IMR-90 (cell line): Measurements from ENCODE around the gene SH3BP4. TPM values are rescaled to one million over a fixed set of nuclear protein-coding genes. Genes with fewer than 3 reads are reported as not detected.

Experiments used
- ATAC-seq: fragments of 200-7000 bp; cut with Tn5 transposase; 2 replicates; pipeline ENCODE4 v1.9.1; 2020; ENCODE audit warnings: low read depth, mild to moderate bottlenecking, moderate library complexity
- BruUV-seq: library from RNA; stranded (reverse); fragments of 400-500 nt; replicated peaks from 2 replicates; lab custom pipeline; 2021; lab: Mats Ljungman, UMichigan
- CTCF ChIA-PET: fragments of 300-600 bp; formaldehyde crosslinking; extraction: SDS; loops from one replicate; lab custom pipeline; 2021; ENCODE audit warnings: antibody characterized with exemption; lab: Yijun Ruan, JAX
- POLR2A ChIA-PET: fragments of 300-600 bp; sonication (Branson Sonifier 250); formaldehyde crosslinking; loops from one replicate; lab custom pipeline; 2022; ENCODE audit warnings: antibody characterized with exemption; ENCODE audit not compliant: unreplicated experiment; lab: Charles Lee
- DNase-seq: peaks from one replicate; pipeline ENCODE4 v3.0.0; 2013
- H2AFZ ChIP-seq: replicated peaks from 2 replicates; pipeline ENCODE3; 2013; ENCODE audit warnings: low read length, mild to moderate bottlenecking; ENCODE audit not compliant: poor library complexity
- H2AK5ac ChIP-seq: 2 replicates; pipeline ENCODE4 v1.6.1; 2013; ENCODE audit warnings: low read depth, low read length, inconsistent platforms
- H2AK9ac ChIP-seq: replicated peaks from 2 replicates; pipeline ENCODE3; 2013; ENCODE audit warnings: mild to moderate bottlenecking, low read depth, low read length, moderate library complexity; ENCODE audit not compliant: poor library complexity
- H2BK120ac ChIP-seq: 2 replicates; pipeline ENCODE4 v1.6.1; 2013; ENCODE audit warnings: low read depth, low read length, inconsistent platforms
- H2BK15ac ChIP-seq: 3 replicates; pipeline ENCODE4 v1.6.1; 2013; ENCODE audit warnings: low read depth, low read length, inconsistent platforms
- H2BK20ac ChIP-seq: 2 replicates; pipeline ENCODE4 v1.6.1; 2013; ENCODE audit warnings: low read depth, mild to moderate bottlenecking, inconsistent platforms, low read length, moderate library complexity
- H2BK5ac ChIP-seq: 2 replicates; pipeline ENCODE4 v1.6.1; 2013; ENCODE audit warnings: mild to moderate bottlenecking, low read depth, low read length, inconsistent platforms; ENCODE audit not compliant: poor library complexity, severe bottlenecking
- H3K14ac ChIP-seq: replicated peaks from 2 replicates; pipeline ENCODE4 v1.6.1; 2013; ENCODE audit warnings: low read depth, low read length, inconsistent platforms
- H3K18ac ChIP-seq: 2 replicates; pipeline ENCODE4 v1.6.1; 2013; ENCODE audit warnings: low read depth, low read length, control low read depth
- H3K23ac ChIP-seq: 2 replicates; pipeline ENCODE4 v1.6.1; 2013; ENCODE audit warnings: low read depth, low read length, inconsistent platforms
- H3K27ac ChIP-seq: 2 replicates; pipeline ENCODE4 v1.5.1; 2013; ENCODE audit warnings: mild to moderate bottlenecking, control low read depth, low read length; ENCODE audit not compliant: insufficient read depth
- H3K27me3 ChIP-seq: 2 replicates; pipeline ENCODE4 v1.6.1; 2013; ENCODE audit warnings: low read length; ENCODE audit not compliant: control insufficient read depth, insufficient read depth
- H3K36me3 ChIP-seq: 2 replicates; pipeline ENCODE4 v1.6.1; 2013; ENCODE audit warnings: low read length, mixed read lengths; ENCODE audit not compliant: control insufficient read depth, insufficient read depth
- H3K4ac ChIP-seq: 2 replicates; pipeline ENCODE4 v1.6.1; 2013; ENCODE audit warnings: low read depth, low read length, inconsistent platforms
- H3K4me1 ChIP-seq: 2 replicates; pipeline ENCODE4 v1.6.1; 2013; ENCODE audit warnings: low read length, mixed read lengths; ENCODE audit not compliant: control insufficient read depth, insufficient read depth
- H3K4me2 ChIP-seq: 2 replicates; pipeline ENCODE4 v1.6.1; 2013; ENCODE audit warnings: low read depth, mild to moderate bottlenecking, control low read depth, low read length, moderate library complexity
- H3K4me3 ChIP-seq: 2 replicates; pipeline ENCODE4 v1.5.1; 2013; ENCODE audit warnings: low read depth, mild to moderate bottlenecking, control low read depth, low read length, moderate library complexity; ENCODE audit not compliant: insufficient read depth
- H3K56ac ChIP-seq: 2 replicates; pipeline ENCODE4 v1.6.1; 2013; ENCODE audit warnings: low read length, inconsistent platforms; ENCODE audit not compliant: insufficient read depth; ENCODE audit errors: extremely low read depth
- H3K79me1 ChIP-seq, 2 experiments: 2 replicates each; pipeline ENCODE4 v1.6.1; 2013; ENCODE audit warnings: low read length in 2 of 2, inconsistent platforms in 1 of 2, low read depth in 1 of 2
- H3K9ac ChIP-seq: 2 replicates; pipeline ENCODE4 v1.6.1; 2013; ENCODE audit warnings: low read depth, low read length, control low read depth
- H3K9me1 ChIP-seq: 2 replicates; pipeline ENCODE4 v1.6.1; 2013; ENCODE audit warnings: low read length, inconsistent platforms; ENCODE audit not compliant: insufficient read depth
- H3K9me3 ChIP-seq: 2 replicates; pipeline ENCODE4 v1.6.1; 2013; ENCODE audit warnings: low read length; ENCODE audit not compliant: control insufficient read depth, insufficient read depth
- H4K20me1 ChIP-seq: 2 replicates; pipeline ENCODE4 v1.6.1; 2013; ENCODE audit warnings: low read length, inconsistent platforms; ENCODE audit not compliant: insufficient read depth
- H4K5ac ChIP-seq: 2 replicates; pipeline ENCODE4 v1.6.1; 2013; ENCODE audit warnings: mild to moderate bottlenecking, low read depth, low read length, control low read depth
- H4K8ac ChIP-seq, 2 experiments: 2 replicates each; pipeline ENCODE4 v1.6.1; 2013; ENCODE audit warnings: low read depth in 2 of 2, low read length in 2 of 2, control low read depth in 1 of 2, inconsistent platforms in 1 of 2
- H4K91ac ChIP-seq: 2 replicates; pipeline ENCODE4 v1.6.1; 2013; ENCODE audit warnings: low read depth, low read length, inconsistent platforms; ENCODE audit not compliant: insufficient read depth
- CTCF ChIP-seq: conservative IDR thresholded peaks from 2 replicates; pipeline ENCODE4 v1.5.1; 2012; ENCODE audit warnings: mild to moderate bottlenecking, low read depth, low read length, improper control_type of control experiment
- USF2 ChIP-seq: fragments of 150-350 bp; IDR thresholded peaks from 2 replicates; pipeline ENCODE4 v1.6.1; 2017; ENCODE audit warnings: mild to moderate bottlenecking, antibody characterized with exemption, low read length, low read depth
- WGBS, 2 experiments: methylation state at CpG; one replicate each; pipeline versions ENCODE4 v1.1.5 to v1.1.7; 2013; ENCODE audit warnings: missing lambda C conversion rate in 2 of 2; ENCODE audit not compliant: insufficient read length in 1 of 2; ENCODE audit errors: extremely low coverage in 2 of 2; 5-methylcytosine and 5-hydroxymethylcytosine counted together
- dilution Hi-C: fragments of 300-500 bp; cut with HindIII; formaldehyde crosslinking; loops from one replicate; pipeline ENCODE4 v1.14.3; 2018; ENCODE audit warnings: low sequenced_read_pairs; ENCODE audit not compliant: unreplicated experiment
- in situ Hi-C: fragments of 300-500 bp; cut with MboI; formaldehyde crosslinking; loops from 3 replicates; pipeline ENCODE4 v1.14.3; 2019; ENCODE audit warnings: low sequenced_read_pairs, inconsistent platforms, mixed read lengths
- intact Hi-C: fragments of 100-400 bp; cut with micrococcal nuclease; formaldehyde crosslinking; loops from 2 replicates; pipeline ENCODE4 v1.10.0; 2022
- polyA plus RNA-seq, 3 experiments: library from polyadenylated mRNA; depleted of rRNA; stranded (reverse); fragments of >200 nt; gene quantifications; 2 replicates each; pipeline ENCODE4 v1.2.3, GENCODE V29; 2012; ENCODE audit warnings: low replicate concordance in 1 of 3
- total RNA-seq: library from RNA; depleted of rRNA; stranded (reverse); fragments of >200 nt; gene quantifications from 2 replicates; pipeline ENCODE4 v1.2.3, GENCODE V29; 2012

The SH3BP4 gene
- total and polyA plus RNA-seq, 2 of the 4 experiments (the other 2 are of a cell fraction): 104 to 122 TPM

GRCh38 chr2:234970099-234970440, 18.3 kb downstream of the SH3BP4 start:
- Histone ChIP-seq H2BK5ac (peak overlapping the region; percentile 88), H2BK20ac (0 out of 2 replicates have a peak overlapping the region, but pooled peaks have one; percentile 16), H2AK9ac (peak overlapping the region; percentile 17), H3K4me2 (no peak overlapping the region), H4K20me1 (peaks cover 98% of the 10 kb centered on the region), H3K4me3 (no peak overlapping the region), H3K4me1 (peaks cover 46% of the 10 kb centered on the region), H4K5ac (no peak overlapping the region), H2AK5ac (peak overlapping the region; percentile 92; the same call in 1 of the 2 replicates), H3K9me3 (no peaks in the 10 kb centered on the region), H3K36me3 (peaks cover 41% of the 10 kb centered on the region), H2BK15ac (peak overlapping the region; percentile 42; the same call in 1 of the 3 replicates), H2BK120ac (no peak overlapping the region), H3K4ac (peak overlapping the region; percentile 54), H4K8ac (peak overlapping the region; percentile 10 to 61; a peak in 2 of 4 replicates), H4K91ac (no peak overlapping the region), H3K9ac (no peak overlapping the region; the same call in 1 of the 2 replicates), H3K27me3 (no peaks in the 10 kb centered on the region), H3K56ac (no peak overlapping the region), H3K23ac (peak overlapping the region; percentile 91), H3K79me1 (peaks cover 0 to 64% of the 10 kb centered on the region in 2 experiments; a peak in 2 of 4 replicates), H2AFZ (no peak overlapping the region), H3K14ac (peak overlapping the region; percentile 71), H3K18ac (peak overlapping the region; percentile 46; the same call in 1 of the 2 replicates), H3K27ac (no peak overlapping the region), H3K9me1 (peaks cover 60% of the 10 kb centered on the region)
- ChIA-PET POLR2A (interaction anchor here (0.7 kb wide), 1 partner anchor 11 kb away, joined by 9 read pairs; no protein-coding TSS in a partner anchor), CTCF (no interaction called here)
- DNase-seq: no peak
- intact Hi-C loops (no loop called here), in situ Hi-C loops (no loop called here), dilution Hi-C loops (no loop called here)
- TSS peak; percentile 9 for BruUV-seq
- WGBS, 2 experiments: 88% methylated on average over 1 of the region's 7 CpGs; no CpG with 5 or more reads in 1 of the 2 experiments
- no peak for ATAC-seq
- no peak for TF ChIP-seq CTCF
- TF ChIP-seq USF2: no peak
